Hepatocyte (in vitro differentiated cells): ENCODE data around the gene LRRC46. TPM values are rescaled to one million over a fixed set of nuclear protein-coding genes. Genes with fewer than 3 reads are reported as not detected.

Experiments used
- DNase-seq: peaks from one replicate; pipeline ENCODE4 v3.0.0-alpha.2; 2016; ENCODE audit warnings: low spot score
- H2AFZ ChIP-seq: fragments of 200-600 bp; sonication (generic); 2 replicates; pipeline ENCODE4 v1.6.0; 2016; ENCODE audit warnings: antibody characterized with exemption, mild to moderate bottlenecking
- H3K27ac ChIP-seq: fragments of 200-600 bp; sonication (generic); 2 replicates; pipeline ENCODE4 v1.5.1; 2016; ENCODE audit warnings: mild to moderate bottlenecking
- H3K27me3 ChIP-seq: fragments of 200-600 bp; sonication (generic); 2 replicates; pipeline ENCODE4 v1.6.1; 2016
- H3K36me3 ChIP-seq: fragments of 200-600 bp; sonication (generic); replicated peaks from 2 replicates; pipeline ENCODE4 v1.5.1; 2016; ENCODE audit warnings: low read depth; ENCODE audit not compliant: insufficient read depth
- H3K4me1 ChIP-seq: fragments of 200-600 bp; sonication (generic); 2 replicates; pipeline ENCODE4 v1.5.1; 2016; ENCODE audit warnings: mild to moderate bottlenecking, moderate library complexity; ENCODE audit not compliant: insufficient read depth
- H3K4me2 ChIP-seq: fragments of 200-600 bp; sonication (generic); 2 replicates; pipeline ENCODE4 v1.6.0; 2016
- H3K4me3 ChIP-seq: fragments of 200-600 bp; sonication (generic); 2 replicates; pipeline ENCODE4 v1.5.1; 2016; ENCODE audit warnings: mild to moderate bottlenecking
- H3K79me2 ChIP-seq: fragments of 200-600 bp; sonication (generic); 2 replicates; pipeline ENCODE4 v1.6.0; 2017; ENCODE audit warnings: mild to moderate bottlenecking
- H3K9me2 ChIP-seq: fragments of 200-600 bp; sonication (generic); replicated peaks from 2 replicates; pipeline ENCODE4 v1.6.0; 2017; ENCODE audit warnings: mild to moderate bottlenecking; ENCODE audit not compliant: insufficient read depth
- H3K9me3 ChIP-seq: fragments of 200-600 bp; sonication (generic); 2 replicates; pipeline ENCODE4 v1.5.1; 2016; ENCODE audit warnings: low read depth, mild to moderate bottlenecking
- H4K20me1 ChIP-seq: fragments of 200-600 bp; sonication (generic); 2 replicates; pipeline ENCODE4 v1.6.0; 2016; ENCODE audit warnings: mild to moderate bottlenecking; ENCODE audit not compliant: insufficient read depth, poor library complexity, severe bottlenecking
- CTCF ChIP-seq: fragments of 200-600 bp; sonication (generic); IDR thresholded peaks from 2 replicates; pipeline ENCODE4 v1.5.1; 2016; ENCODE audit warnings: antibody characterized with exemption, mild to moderate bottlenecking; ENCODE audit not compliant: poor library complexity
- EZH2 ChIP-seq: fragments of 200-600 bp; sonication (generic); IDR thresholded peaks from 2 replicates; pipeline ENCODE4 v1.6.1; 2016; ENCODE audit warnings: antibody characterized with exemption, mild to moderate bottlenecking, borderline replicate concordance
- EZH2phosphoT487 ChIP-seq: fragments of 200-600 bp; sonication (generic); IDR thresholded peaks from one replicate; pipeline ENCODE4 v1.6.1; 2018; ENCODE audit warnings: antibody characterized with exemption, mild to moderate bottlenecking, low read depth, moderate library complexity; ENCODE audit not compliant: unreplicated experiment, severe bottlenecking
- WGBS: methylation state at CpG from one replicate; pipeline ENCODE4 v1.1.6; 2016; ENCODE audit warnings: low lambda C conversion rate; ENCODE audit errors: missing lambda C conversion rate; 5-methylcytosine and 5-hydroxymethylcytosine counted together
- polyA plus RNA-seq: library from polyadenylated mRNA; unstranded; fragments of >200 nt; fragmentation: Nextera tagmentation; extraction: Ambion mirVana; gene quantifications from 2 replicates; pipeline ENCODE4 v1.2.1, GENCODE V29; 2016
- total RNA-seq: library from RNA; depleted of rRNA; stranded (reverse); fragments of >200 nt; gene quantifications from 2 replicates; pipeline ENCODE4 v1.2.3, GENCODE V29; 2014

Gene LRRC46
- total and polyA plus RNA-seq, 2 experiments from 2014 or later: 0.83 TPM; not detected in 1

- H2AFZ ChIP-seq: peak overlapping the region; percentile 66
- DNase-seq: no peak
- no peaks in the 10 kb centered on the region for H3K36me3 ChIP-seq
- TF ChIP-seq EZH2phosphoT487 (no peak), CTCF (no peak), EZH2 (no peak)
- H3K27me3 ChIP-seq: peaks cover 11% of the 10 kb centered on the region
- peaks cover 42% of the 10 kb centered on the region for H3K4me1 ChIP-seq
- no peaks in the 10 kb centered on the region for H4K20me1 ChIP-seq
- 75% methylated on average over 16 of the region's 16 CpGs for WGBS
- H3K9me2 ChIP-seq: no peaks in the 10 kb centered on the region
- no peak overlapping the region for H3K4me3 ChIP-seq
- H3K27ac ChIP-seq: peak overlapping the region; percentile 67
- peaks cover 17% of the 10 kb centered on the region for H3K79me2 ChIP-seq
- no peaks in the 10 kb centered on the region for H3K9me3 ChIP-seq
- peak overlapping the region; percentile 94 for H3K4me2 ChIP-seq
Observed at GRCh38 chr17:47841488-47842291, 10.2 kb downstream of the LRRC46 start.

- Histone ChIP-seq H4K20me1 (no peaks in the 10 kb centered on the region), H3K9me3 (no peaks in the 10 kb centered on the region), H3K27me3 (peaks cover 28% of the 10 kb centered on the region), H3K4me3 (no peak overlapping the region), H3K9me2 (no peaks in the 10 kb centered on the region), H3K4me2 (peak overlapping the region; percentile 35), H3K36me3 (no peaks in the 10 kb centered on the region), H3K4me1 (peaks cover 52% of the 10 kb centered on the region), H3K79me2 (peaks cover 17% of the 10 kb centered on the region), H2AFZ (no peak overlapping the region), H3K27ac (no peak overlapping the region)
- TF ChIP-seq EZH2 (no peak), CTCF (no peak), EZH2phosphoT487 (no peak)
- WGBS: 31% methylated on average over 6 of the region's 6 CpGs
- DNase-seq: no peak
Observed at GRCh38 chr17:47843391-47843730, 11.9 kb downstream of the LRRC46 start.

- 61% methylated on average over 5 of the region's 5 CpGs for WGBS
- peaks cover 51% of the 10 kb centered on the region for H3K4me1 ChIP-seq
- peaks cover 36% of the 10 kb centered on the region for H3K27me3 ChIP-seq
- TF ChIP-seq EZH2phosphoT487 (no peak), EZH2 (no peak), CTCF (no peak)
- DNase-seq: no peak
- no peaks in the 10 kb centered on the region for H3K36me3 ChIP-seq
- H3K4me2 ChIP-seq: peak overlapping the region; percentile 35
- no peak overlapping the region for H3K27ac ChIP-seq
- H2AFZ ChIP-seq: no peak overlapping the region
- peaks cover 17% of the 10 kb centered on the region for H3K79me2 ChIP-seq
- H3K9me2 ChIP-seq: no peaks in the 10 kb centered on the region
- no peaks in the 10 kb centered on the region for H4K20me1 ChIP-seq
- no peak overlapping the region for H3K4me3 ChIP-seq
- no peaks in the 10 kb centered on the region for H3K9me3 ChIP-seq
Observed at GRCh38 chr17:47844227-47844626, 12.8 kb downstream of the LRRC46 start.
